Suprapubic skin (tissue), 3 donors: ENCODE data around the gene CEP112.

Experiments used
- CTCF ChIP-seq, 2 donors: fragments of 200-600 bp in 1 of 2; fragments of 450-650 bp in 1 of 2; sonication (generic) in 1 of 2; IDR thresholded peaks; one replicate each; pipeline ENCODE4 v1.5.1; 2016 to 2019; ENCODE audit warnings: antibody characterized with exemption in 2 of 2, mild to moderate bottlenecking in 1 of 2, moderate library complexity in 1 of 2
- EP300 ChIP-seq: sonication (generic); formaldehyde crosslinking; IDR thresholded peaks from one replicate; pipeline ENCODE4 v1.6.1; 2017; ENCODE audit warnings: antibody characterized with exemption
- POLR2A ChIP-seq, 2 donors: fragments of 450-650 bp; IDR thresholded peaks; one replicate each; pipeline ENCODE4 v1.6.1; 2017; ENCODE audit warnings: antibody characterized with exemption in 2 of 2, mild to moderate bottlenecking in 2 of 2, moderate library complexity in 2 of 2

GRCh38 chr17:66006654-66007053 lies 185.3 kb downstream of the CEP112 start:
- TF ChIP-seq CTCF (IDR thresholded peaks at IDR 0.05) (no peak), EP300 (no peak), POLR2A (IDR thresholded peaks at IDR 0.05) (no peak)
